Loucy (cell line): ENCODE results near the gene PDZD4.

Experiments
- CTCF ChIP-seq: fragments of 200-600 bp; sonication (generic); conservative IDR thresholded peaks from 2 replicates; pipeline ENCODE4 v1.5.1; 2014; ENCODE audit warnings: mild to moderate bottlenecking, antibody characterized with exemption, low read length
- EZH2phosphoT487 ChIP-seq: fragments of 200-600 bp; IDR thresholded peaks from 2 replicates; pipeline ENCODE4 v1.6.1; 2018; ENCODE audit warnings: antibody characterized with exemption, mild to moderate bottlenecking, moderate library complexity, borderline replicate concordance

- TF ChIP-seq CTCF, result peak; percentile 73
- TF ChIP-seq EZH2phosphoT487, result no peak
Measured at GRCh38 chrX:153763989-153764755, 66.2 kb downstream of the PDZD4 start, which contains the start of gene PLXNB3.
